Peyer's patch (tissue), 4 donors: ENCODE data around the gene CCDC3.

ENCODE experiments used
- CTCF ChIP-seq, 6 experiments: fragments of 450-650 bp in 4 of 6; fragments of 200-600 bp in 2 of 6; sonication (generic) in 1 of 6; IDR thresholded peaks; one replicate each; pipeline ENCODE4 v1.5.1; 2017 to 2019; ENCODE audit warnings: antibody characterized with exemption in 6 of 6, mild to moderate bottlenecking in 3 of 6, moderate library complexity in 1 of 6
- POLR2A ChIP-seq, 2 donors: fragments of 450-650 bp; IDR thresholded peaks; one replicate each; pipeline ENCODE4 v1.5.1; 2017; ENCODE audit warnings: antibody characterized with exemption in 2 of 2, mild to moderate bottlenecking in 2 of 2, moderate library complexity in 2 of 2

GRCh38 chr10:12974078-12974477, 27.4 kb downstream of the CCDC3 start:
- no peak for TF ChIP-seq CTCF (IDR thresholded peaks at IDR 0.05)
- no peak for TF ChIP-seq POLR2A (IDR thresholded peaks at IDR 0.05)
